ENCODE measurements around the gene PSMD8. TPM values are rescaled to one million over a fixed set of nuclear protein-coding genes. Genes with fewer than 3 reads are reported as not detected.

PSMD8 gene
- total and polyA plus RNA-seq, 2 donors (not counting 3 experiments of a cell fraction or from before 2014, with no cell fraction given) = 203 to 543 TPM

DNA sequence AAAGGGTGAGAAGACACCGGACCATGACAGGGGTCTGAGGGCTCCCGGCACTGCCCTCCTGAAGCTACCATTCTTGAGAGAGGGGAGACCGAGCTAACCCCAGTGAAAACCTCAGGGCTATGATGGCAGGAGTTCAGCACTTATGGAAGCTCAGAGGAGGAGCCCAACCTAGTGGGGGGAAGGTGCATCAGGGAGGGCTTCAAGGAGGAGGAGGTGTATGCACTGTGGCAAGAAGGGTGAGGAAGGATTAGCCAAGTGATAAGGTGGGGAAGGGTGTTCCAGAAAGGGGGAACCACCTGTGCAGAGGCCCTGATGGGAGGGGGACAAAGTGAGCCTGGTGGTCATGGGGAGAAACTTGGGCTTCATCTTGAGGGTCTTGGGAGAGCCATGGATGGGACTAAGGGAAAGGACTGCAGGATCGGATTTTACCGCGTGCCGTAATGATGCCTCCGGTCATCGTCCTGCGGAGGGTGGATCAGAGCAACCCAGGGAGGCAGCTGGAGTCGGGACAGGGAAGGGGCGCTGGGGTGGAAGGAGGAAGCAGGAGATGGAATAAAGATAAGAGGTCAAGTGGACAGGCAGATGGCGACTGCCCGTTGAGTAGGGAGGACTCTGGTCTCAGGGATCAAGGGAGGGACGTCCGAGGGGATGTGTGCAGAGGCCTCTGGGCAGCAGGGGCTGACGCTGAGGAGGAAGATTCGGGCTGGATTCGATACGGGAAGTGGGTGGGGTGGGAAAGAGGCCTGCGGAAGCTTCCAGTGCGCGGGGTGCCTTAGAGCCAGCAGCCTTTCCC, 13.3 kb upstream of the PSMD8 start:
- intact Hi-C loops (cut with micrococcal nuclease) = no loop called here
- Histone ChIP-seq H3K4me1 (ENCODE audit: control insufficient read depth, extremely low read depth, insufficient read depth, low read length) (peaks cover 3% of the 10 kb centered on the region), H4K20me1 (replicated peaks; ENCODE audit: control insufficient read depth, extremely low read depth, insufficient read depth, low read length) (no peaks in the 10 kb centered on the region), H3K9me3 (replicated peaks; ENCODE audit: control insufficient read depth, insufficient read depth, low read length) (no peaks in the 10 kb centered on the region), H3K79me2 (ENCODE audit: control insufficient read depth, insufficient read depth, low read length) (no peaks in the 10 kb centered on the region), H3K4me2 (ENCODE audit: insufficient read depth, low read length) (peak overlapping the region; percentile 68), H3K36me3 (ENCODE audit: control insufficient read depth in 2 of 2, extremely low read depth in 1 of 2, insufficient read depth in 2 of 2, low read length in 2 of 2) (no peaks in the 10 kb centered on the region), H2AFZ (ENCODE audit: low read depth, low read length) (peak overlapping the region; percentile 88), H3K4me3 (replicated peaks in 1 of 3; ENCODE audit: insufficient read depth in 1 of 3, low read depth in 1 of 3, low read length in 3 of 3) (peak overlapping the region in 1 of 3 experiments; percentile 23), H3K27ac (ENCODE audit: insufficient read depth, low read depth, low read length) (no peak overlapping the region), H3K27me3 (ENCODE audit: control insufficient read depth in 2 of 2, insufficient read depth in 2 of 2, low read length in 2 of 2) (peaks cover 13 to 14% of the 10 kb centered on the region in 2 experiments), H3K9ac (replicated peaks; ENCODE audit: extremely low read depth, insufficient read depth, low read length) (no peak overlapping the region), H3K9me1 (replicated peaks; ENCODE audit: control insufficient read depth, extremely low read depth, insufficient read depth, low read length) (no peaks in the 10 kb centered on the region)
- no TSS peak for BruUV-seq (replicated peaks)
- DNase-seq (ENCODE audit: low read depth, low spot score) (no peak), FAIRE-seq (no peak)
- ChIA-PET POLR2A (interaction anchor here (1.7 kb wide), 1 partner anchor 13 kb away, joined by 7 read pairs; the partner anchor contains the start of gene PSMD8), CTCF (interaction anchor here (0.6 to 1.9 kb wide), 3 partner anchors 13 to 540 kb away, joined by 3 to 9 read pairs (median 5); partner anchors contain the start of genes FAM98C and PSMD8)
- no peak for TF ChIP-seq MYC (IDR thresholded peaks at IDR 0.05; ENCODE audit: low read depth, low read length)
- TF ChIP-seq EZH2 (IDR thresholded peaks at IDR 0.05; ENCODE audit: borderline replicate concordance, low read depth, low read length, severe bottlenecking) = peak; percentile 38
- dilution Hi-C loops (cut with MboI; ENCODE audit: extremely low pct_ligation_motif_present, low sequenced_read_pairs) = no loop called here

DNA sequence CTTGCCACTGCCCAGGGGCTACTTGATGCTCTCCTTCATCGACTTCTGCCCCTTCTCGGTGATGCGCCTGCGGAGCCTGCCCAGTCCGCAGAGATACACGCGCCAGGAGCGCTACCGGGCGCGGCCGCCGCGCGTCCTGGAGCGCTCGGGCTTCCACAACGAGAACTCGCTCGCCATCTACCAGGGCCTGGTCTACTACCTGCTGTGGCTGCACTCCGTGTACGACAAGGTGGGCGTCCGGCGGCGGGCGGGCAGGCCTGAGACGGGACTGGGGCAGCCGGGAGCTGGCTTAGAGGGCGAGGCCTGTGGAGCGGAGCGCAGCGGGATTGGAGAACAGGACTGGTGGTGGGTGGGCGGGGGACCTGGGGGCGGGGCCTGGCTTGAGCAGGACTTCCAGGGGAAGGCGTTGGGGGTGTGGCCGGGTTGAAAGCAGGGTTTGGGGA, 12.7 kb upstream of the PSMD8 start:
- Histone ChIP-seq H3K27ac (ENCODE audit: insufficient read depth, low read depth, low read length) (no peak overlapping the region), H3K36me3 (ENCODE audit: control insufficient read depth in 2 of 2, extremely low read depth in 1 of 2, insufficient read depth in 2 of 2, low read length in 2 of 2) (no peaks in the 10 kb centered on the region), H3K27me3 (ENCODE audit: control insufficient read depth in 2 of 2, insufficient read depth in 2 of 2, low read length in 2 of 2) (peaks cover 13 to 14% of the 10 kb centered on the region in 2 experiments), H3K4me2 (ENCODE audit: insufficient read depth, low read length) (peak overlapping the region; percentile 72), H3K4me1 (ENCODE audit: control insufficient read depth, extremely low read depth, insufficient read depth, low read length) (peaks cover 3% of the 10 kb centered on the region), H2AFZ (ENCODE audit: low read depth, low read length) (peak overlapping the region; percentile 96), H3K9ac (replicated peaks; ENCODE audit: extremely low read depth, insufficient read depth, low read length) (no peak overlapping the region), H3K9me1 (replicated peaks; ENCODE audit: control insufficient read depth, extremely low read depth, insufficient read depth, low read length) (no peaks in the 10 kb centered on the region), H3K9me3 (replicated peaks; ENCODE audit: control insufficient read depth, insufficient read depth, low read length) (no peaks in the 10 kb centered on the region), H3K79me2 (ENCODE audit: control insufficient read depth, insufficient read depth, low read length) (no peaks in the 10 kb centered on the region), H3K4me3 (replicated peaks in 1 of 3; ENCODE audit: insufficient read depth in 1 of 3, low read depth in 1 of 3, low read length in 3 of 3) (peak overlapping the region; percentile 42 to 49 (median 45)), H4K20me1 (replicated peaks; ENCODE audit: control insufficient read depth, extremely low read depth, insufficient read depth, low read length) (no peaks in the 10 kb centered on the region)
- FAIRE-seq (no peak), DNase-seq (ENCODE audit: low read depth, low spot score) (peak; percentile 65)
- ChIA-PET POLR2A (interaction anchor here (1.7 kb wide), 1 partner anchor 13 kb away, joined by 7 read pairs; the partner anchor contains the start of gene PSMD8), CTCF (interaction anchor here (0.6 to 1.9 kb wide), 5 partner anchors 9 to 539 kb away, joined by 3 to 9 read pairs (median 3); partner anchors contain the start of genes FAM98C and PSMD8)
- BruUV-seq (replicated peaks) = no TSS peak
- intact Hi-C loops (cut with micrococcal nuclease) (loop anchor here (1.0 to 2.0 kb wide), 3 partner anchors 13 to 27 kb away; partner anchors contain the start of genes GGN, PSMD8 and SPRED3), dilution Hi-C loops (cut with MboI; ENCODE audit: extremely low pct_ligation_motif_present, low sequenced_read_pairs) (no loop called here)
- TF ChIP-seq FOS (IDR thresholded peaks at IDR 0.05; ENCODE audit: borderline replicate concordance, insufficient read depth, low read length) (no peak), GATA2 (IDR thresholded peaks at IDR 0.05; ENCODE audit: insufficient read depth, insufficient read length, low read depth, low read length) (no peak), MYC (IDR thresholded peaks at IDR 0.05; ENCODE audit: low read depth, low read length) (no peak), POLR2AphosphoS5 (IDR thresholded peaks at IDR 0.05; ENCODE audit: insufficient read depth, low read depth, low read length) (no peak)
- TF ChIP-seq, protein P1, sequence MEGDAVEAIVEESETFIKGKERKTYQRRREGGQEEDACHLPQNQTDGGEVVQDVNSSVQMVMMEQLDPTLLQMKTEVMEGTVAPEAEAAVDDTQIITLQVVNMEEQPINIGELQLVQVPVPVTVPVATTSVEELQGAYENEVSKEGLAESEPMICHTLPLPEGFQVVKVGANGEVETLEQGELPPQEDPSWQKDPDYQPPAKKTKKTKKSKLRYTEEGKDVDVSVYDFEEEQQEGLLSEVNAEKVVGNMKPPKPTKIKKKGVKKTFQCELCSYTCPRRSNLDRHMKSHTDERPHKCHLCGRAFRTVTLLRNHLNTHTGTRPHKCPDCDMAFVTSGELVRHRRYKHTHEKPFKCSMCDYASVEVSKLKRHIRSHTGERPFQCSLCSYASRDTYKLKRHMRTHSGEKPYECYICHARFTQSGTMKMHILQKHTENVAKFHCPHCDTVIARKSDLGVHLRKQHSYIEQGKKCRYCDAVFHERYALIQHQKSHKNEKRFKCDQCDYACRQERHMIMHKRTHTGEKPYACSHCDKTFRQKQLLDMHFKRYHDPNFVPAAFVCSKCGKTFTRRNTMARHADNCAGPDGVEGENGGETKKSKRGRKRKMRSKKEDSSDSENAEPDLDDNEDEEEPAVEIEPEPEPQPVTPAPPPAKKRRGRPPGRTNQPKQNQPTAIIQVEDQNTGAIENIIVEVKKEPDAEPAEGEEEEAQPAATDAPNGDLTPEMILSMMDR (IDR thresholded peaks at IDR 0.05; ENCODE audit: extremely low read depth in 1 of 2, insufficient read depth in 1 of 2, low read depth in 1 of 2, low read length in 2 of 2) = peak in 1 of 2 donors; percentile 10
- TF ChIP-seq, protein P2, sequence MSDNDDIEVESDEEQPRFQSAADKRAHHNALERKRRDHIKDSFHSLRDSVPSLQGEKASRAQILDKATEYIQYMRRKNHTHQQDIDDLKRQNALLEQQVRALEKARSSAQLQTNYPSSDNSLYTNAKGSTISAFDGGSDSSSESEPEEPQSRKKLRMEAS (IDR thresholded peaks at IDR 0.05; ENCODE audit: insufficient read depth, insufficient read length) = no peak
